NCI-H2171 treated with DMSO at 0.1 percent for 48 hours (cell line): Measurements from ENCODE around the gene PLPP7.
A peak's percentile ranks its signal among the peaks of the same experiment; 100 is the strongest.

Source experiments
- DNase-seq: peaks from one replicate; lab custom pipeline; 2025; lab: John Stamatoyannopoulos, UW

Gene PLPP7

DNA sequence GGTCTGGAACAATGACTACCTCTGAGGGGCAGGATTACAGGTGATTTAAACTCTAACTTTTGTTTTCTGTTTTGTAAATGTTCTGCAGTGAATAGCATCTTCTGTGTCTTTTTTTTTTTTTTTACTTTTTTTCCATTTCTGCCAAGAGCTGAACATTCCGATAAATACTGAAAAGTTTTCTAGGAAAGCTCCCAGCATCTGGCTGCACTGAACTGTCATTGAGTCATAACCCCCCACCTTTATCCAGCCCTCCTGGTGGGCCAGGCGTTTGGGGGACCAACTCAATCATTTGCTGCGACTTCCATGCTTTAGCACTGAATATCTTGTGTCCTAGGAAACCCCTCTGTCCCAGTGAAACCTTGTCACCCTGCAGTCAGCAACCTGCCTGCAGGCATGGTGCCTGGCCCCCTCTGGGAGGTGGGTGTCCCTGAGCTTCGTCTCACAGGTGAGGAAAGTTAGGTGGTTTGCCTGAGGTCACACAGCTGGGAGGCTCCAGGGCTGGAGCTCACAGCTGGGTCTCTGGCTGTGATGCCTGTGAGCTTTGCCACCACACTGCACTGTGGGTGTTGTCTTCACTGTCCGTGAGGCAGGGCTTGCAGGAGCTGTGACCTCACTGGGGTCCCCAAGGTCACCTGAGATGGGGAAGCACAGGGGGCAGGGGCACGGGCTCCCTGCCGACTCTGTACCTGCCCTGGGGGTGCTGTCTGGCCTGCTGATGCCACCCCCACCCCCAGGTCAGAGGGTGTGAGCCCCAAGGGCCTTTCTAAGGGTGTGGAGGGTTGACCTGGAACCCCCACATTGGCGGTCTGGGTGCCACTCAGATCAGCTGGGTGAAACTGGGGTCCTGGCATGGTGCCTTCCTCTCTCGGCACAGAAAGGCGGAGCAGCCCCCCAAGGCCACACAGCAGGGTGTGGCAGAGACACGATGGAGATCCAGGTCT lies 14.1 kb downstream of the PLPP7 start:
- DNase-seq = no peak

DNA sequence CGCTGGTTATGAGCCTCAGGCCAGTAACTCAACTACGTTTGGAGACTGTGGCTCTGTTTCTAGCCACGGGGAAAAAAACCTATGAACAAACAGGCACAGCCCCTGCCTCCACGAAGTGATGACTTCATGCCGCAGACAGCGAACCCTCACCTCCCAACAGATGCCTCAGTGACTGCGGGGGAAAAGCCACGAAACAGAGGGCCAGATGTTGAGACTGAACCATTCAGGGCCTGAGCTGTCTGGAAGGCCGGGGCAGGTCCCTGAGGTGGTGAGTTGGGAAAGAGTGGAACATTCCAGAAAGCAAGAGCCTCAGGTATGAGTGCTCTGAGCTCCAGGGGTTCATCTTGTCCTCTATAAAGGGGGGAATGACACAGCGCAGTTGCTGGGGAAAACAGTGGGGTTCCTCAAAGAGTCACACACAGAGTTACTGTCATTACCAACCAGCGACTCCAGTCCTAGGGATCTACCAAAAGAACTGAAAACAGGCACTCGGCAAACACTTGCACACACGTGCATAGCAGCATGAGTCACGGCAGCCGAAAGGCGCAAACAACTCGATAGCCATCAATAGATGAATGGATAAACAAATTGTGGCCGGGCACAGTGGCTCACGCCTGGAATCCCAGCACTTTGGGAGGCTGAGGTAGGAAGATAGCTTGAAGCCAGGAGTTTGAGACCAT lies 15.3 kb downstream of the PLPP7 start:
- peak; percentile 54 for DNase-seq

DNA sequence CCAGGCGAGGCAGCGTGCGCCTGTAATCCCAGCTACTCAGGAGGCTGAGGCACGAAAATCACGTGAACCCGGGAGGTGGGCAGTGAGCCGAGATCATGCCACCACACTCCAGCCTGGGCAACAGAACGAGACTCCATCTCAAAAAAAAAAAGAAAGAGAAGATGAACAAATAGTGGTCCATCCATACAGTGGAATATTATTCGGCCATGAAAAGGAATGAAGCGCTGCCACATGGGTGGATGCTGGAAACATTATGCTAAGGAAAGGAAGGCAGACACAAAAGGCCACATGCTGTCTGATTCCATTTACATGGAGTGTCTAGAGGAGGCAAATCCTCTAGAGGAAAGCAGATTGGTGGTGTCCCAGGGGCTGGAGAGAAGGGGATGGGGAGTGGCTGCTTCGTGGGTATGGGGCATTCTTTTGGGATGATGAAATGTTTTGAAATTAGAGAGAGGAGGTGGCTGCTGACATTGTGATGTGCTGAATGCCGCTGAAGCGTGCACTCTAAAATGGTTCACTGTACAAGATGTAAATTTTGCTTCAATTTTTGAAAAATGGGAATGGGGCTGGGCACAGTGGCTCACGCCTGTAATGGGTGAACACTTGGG lies 17.0 kb downstream of the PLPP7 start:
- no peak for DNase-seq

GRCh38 chr9:131307974-131308373 lies 18.5 kb downstream of the PLPP7 start:
- DNase-seq = no peak

DNA sequence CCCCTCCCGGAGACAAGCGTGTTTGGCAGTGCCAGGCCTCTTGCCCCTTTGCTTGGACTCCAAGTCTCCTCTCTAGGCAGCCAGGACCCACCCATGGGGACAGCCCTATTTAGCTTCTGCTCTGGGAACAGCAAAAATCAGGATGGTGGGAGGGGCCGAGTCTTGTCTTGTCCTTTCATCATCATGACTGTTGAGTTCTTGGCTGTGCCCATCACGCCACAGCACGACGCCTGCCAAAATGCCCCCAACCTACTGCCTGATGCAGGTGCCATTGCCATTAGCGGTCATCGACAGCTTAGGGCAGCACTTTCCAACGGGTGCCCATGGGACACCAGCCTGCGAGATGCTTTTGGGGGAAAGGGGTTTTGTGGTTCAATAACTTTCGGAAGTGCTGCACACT lies 18.9 kb downstream of the PLPP7 start:
- no peak for DNase-seq

DNA sequence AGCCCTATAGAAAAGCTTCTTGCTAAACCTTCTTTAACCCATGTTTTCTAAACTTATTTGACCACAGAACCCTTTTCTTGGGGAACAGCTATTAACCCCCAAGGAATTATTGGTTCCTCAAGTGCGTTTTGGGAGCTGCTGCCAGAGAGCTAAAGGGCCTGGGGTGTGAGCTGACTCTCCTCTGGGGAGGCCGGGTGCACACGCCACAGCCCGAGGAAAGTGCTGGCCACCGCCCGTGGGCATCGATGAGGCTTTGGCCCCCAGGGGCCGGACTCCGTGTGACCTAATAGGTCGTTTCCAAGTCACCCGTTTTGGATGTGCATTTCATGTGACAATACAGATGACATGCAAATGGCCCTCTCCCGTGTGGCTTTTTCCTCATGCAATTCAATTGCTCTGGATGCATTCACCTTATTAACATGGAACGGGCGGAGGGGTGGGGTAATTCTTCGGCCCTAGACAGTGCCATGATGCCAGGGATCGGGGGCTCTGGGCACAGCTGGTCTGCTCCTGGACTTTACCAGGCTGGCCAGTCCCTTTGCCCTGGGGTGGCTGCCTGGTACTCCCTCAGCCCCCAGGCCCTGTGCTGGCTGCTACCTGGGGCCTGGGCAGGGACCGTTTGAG lies 19.5 kb downstream of the PLPP7 start:
- no peak for DNase-seq

- DNase-seq = no peak
These were observed 20.2 kb downstream of the PLPP7 start for GRCh38 chr9:131309530-131310276.

DNA sequence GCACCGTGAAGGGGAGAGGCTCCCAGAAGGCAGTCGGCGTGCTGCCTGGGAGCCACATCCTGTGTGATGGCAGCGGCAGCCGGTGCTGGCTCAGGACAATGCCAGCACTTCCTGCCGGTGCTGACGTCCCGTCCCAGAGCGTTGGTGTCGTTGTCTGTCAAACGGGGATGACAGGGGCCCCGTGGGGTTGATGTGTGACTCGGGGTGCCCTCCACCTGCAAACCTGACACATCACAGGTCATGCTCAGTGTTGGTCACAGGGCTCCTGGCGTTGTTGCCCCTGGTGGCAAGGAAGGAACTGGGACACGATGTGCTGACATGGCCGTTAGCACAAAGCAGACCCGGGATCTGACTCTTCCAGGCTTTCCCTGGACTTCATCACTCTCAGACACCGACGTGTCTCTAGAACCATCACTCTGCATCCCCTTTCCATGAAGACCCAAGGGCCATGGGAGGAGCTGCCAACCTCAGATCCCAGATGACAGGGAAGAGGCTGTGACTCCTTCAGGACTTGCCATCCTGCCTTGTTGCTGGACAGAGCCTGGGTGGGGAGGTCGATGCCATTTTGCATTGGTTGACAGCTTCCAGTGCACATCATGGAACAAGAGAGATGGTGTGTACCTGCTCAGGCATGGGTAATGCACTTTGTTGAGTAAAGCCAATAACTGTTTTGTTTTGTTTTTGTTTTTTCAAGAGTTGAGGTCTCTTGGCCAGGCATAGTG lies 21.5 kb downstream of the PLPP7 start:
- no peak for DNase-seq

- DNase-seq = no peak
These were observed 22.7 kb downstream of the PLPP7 start for GRCh38 chr9:131312246-131312645.

- DNase-seq = peak; percentile 65
These were observed 23.6 kb downstream of the PLPP7 start for GRCh38 chr9:131312822-131313770.

- peak; percentile 91 for DNase-seq
These were observed 28.9 kb downstream of the PLPP7 start for GRCh38 chr9:131318231-131319085.

GRCh38 chr9:131319486-131319885 lies 30.0 kb downstream of the PLPP7 start:
- no peak for DNase-seq

- DNase-seq = peak; percentile 68
These were observed 30.6 kb downstream of the PLPP7 start for GRCh38 chr9:131320031-131320685.

- DNase-seq = no peak
These were observed 34.1 kb downstream of the PLPP7 start for GRCh38 chr9:131323629-131324028.

DNA sequence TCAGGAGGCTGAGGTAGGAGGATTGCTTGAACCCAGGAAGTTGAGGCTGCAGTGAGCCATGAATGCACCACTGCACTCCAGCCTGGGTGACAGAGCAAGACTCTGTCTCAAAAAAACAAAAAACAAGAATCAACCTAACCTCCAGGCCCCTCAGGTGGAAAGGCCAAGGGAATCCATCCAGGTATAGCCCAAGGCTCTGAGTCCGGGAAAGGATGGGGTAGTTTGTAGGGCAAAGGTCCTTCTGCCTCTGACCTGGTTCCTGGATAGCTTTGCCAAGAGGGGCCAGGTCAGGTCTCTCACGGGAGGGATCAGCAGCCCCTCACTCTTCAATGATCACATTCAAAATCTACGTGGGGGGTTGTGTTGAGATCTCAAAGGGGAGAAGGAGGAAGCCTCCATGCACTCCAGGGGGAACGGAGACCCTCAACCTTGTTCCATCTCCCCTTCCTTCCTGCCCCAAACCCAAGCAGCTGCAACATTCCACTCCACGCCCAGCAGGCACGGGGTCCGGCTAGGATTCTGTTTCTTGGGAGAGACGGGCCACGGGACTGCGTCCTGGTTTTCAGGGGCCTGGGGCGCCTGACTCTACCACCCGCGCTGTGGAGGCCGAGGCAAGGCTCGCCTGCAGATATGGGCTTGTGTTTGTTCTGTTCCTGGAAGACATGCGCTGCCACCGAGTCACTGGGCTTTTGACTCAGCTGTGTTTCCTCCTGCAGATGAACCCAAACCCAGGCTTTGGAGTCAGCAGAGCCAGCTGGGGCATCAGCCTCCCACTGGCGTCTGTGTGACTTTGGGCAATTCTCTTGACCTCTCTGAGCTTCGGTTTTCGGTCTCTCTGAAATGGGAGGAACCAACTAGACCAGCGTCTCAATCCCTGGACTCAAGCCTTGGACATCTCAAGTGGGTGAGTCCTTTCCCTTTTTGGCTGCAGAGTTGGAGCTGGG lies 35.5 kb downstream of the PLPP7 start:
- DNase-seq = no peak

- DNase-seq = peak; percentile 82
These were observed 39.7 kb downstream of the PLPP7 start for GRCh38 chr9:131329241-131329641.
